Smooth muscle cell (in vitro differentiated cells): Measurements from ENCODE around the gene SLC31A2. TPM values are rescaled to one million over a fixed set of nuclear protein-coding genes. Genes with fewer than 3 reads are reported as not detected.

Experiments
- DNase-seq: peaks from one replicate; lab custom pipeline; 2025; ENCODE audit not compliant: unreplicated experiment; lab: John Stamatoyannopoulos, UW
- H2AFZ ChIP-seq: fragments of 200-600 bp; sonication (generic); 2 replicates; pipeline ENCODE4 v1.6.0; 2016; ENCODE audit warnings: antibody characterized with exemption, low read depth, mild to moderate bottlenecking
- H3F3A ChIP-seq: fragments of 200-600 bp; sonication (generic); 2 replicates; pipeline ENCODE4 v1.6.0; 2017; ENCODE audit warnings: antibody characterized with exemption, low read depth
- H3K27ac ChIP-seq: fragments of 200-600 bp; sonication (generic); 2 replicates; pipeline ENCODE4 v1.5.1; 2016; ENCODE audit warnings: low read depth, mild to moderate bottlenecking
- H3K27me3 ChIP-seq: fragments of 200-600 bp; sonication (generic); 2 replicates; pipeline ENCODE4 v1.6.1; 2016; ENCODE audit warnings: low read depth, mild to moderate bottlenecking
- H3K36me3 ChIP-seq: fragments of 200-600 bp; sonication (generic); 2 replicates; pipeline ENCODE4 v1.5.1; 2016; ENCODE audit warnings: low read depth
- H3K4me1 ChIP-seq: fragments of 200-600 bp; sonication (generic); 2 replicates; pipeline ENCODE4 v1.5.1; 2016; ENCODE audit warnings: low read depth
- H3K4me2 ChIP-seq: fragments of 200-600 bp; sonication (generic); 2 replicates; pipeline ENCODE4 v1.6.0; 2016; ENCODE audit warnings: mild to moderate bottlenecking
- H3K4me3 ChIP-seq: fragments of 200-600 bp; sonication (generic); 2 replicates; pipeline ENCODE4 v1.5.1; 2016; ENCODE audit warnings: mild to moderate bottlenecking
- H3K79me2 ChIP-seq: fragments of 200-600 bp; sonication (generic); 2 replicates; pipeline ENCODE4 v1.6.0; 2016; ENCODE audit warnings: low read depth, mild to moderate bottlenecking
- H3K9ac ChIP-seq: fragments of 200-600 bp; sonication (generic); 2 replicates; pipeline ENCODE4 v1.6.0; 2016; ENCODE audit warnings: low read depth
- H3K9me3 ChIP-seq: fragments of 200-600 bp; sonication (generic); replicated peaks from 2 replicates; pipeline ENCODE4 v1.5.1; 2016; ENCODE audit warnings: low read depth
- H4K20me1 ChIP-seq: fragments of 200-600 bp; sonication (generic); 2 replicates; pipeline ENCODE4 v1.6.0; 2016; ENCODE audit warnings: low read depth
- WGBS: methylation state at CpG from one replicate; pipeline ENCODE4 v1.1.7; 2016; ENCODE audit warnings: low lambda C conversion rate; 5-methylcytosine and 5-hydroxymethylcytosine counted together
- polyA plus RNA-seq: library from polyadenylated mRNA; unstranded; fragments of >200 nt; fragmentation: Nextera tagmentation; extraction: Ambion mirVana; gene quantifications from 2 replicates; pipeline ENCODE4 v1.2.1, GENCODE V29; 2016
- total RNA-seq: library from RNA; depleted of rRNA; stranded (reverse); fragments of >200 nt; gene quantifications from 2 replicates; pipeline ENCODE4 v1.2.3, GENCODE V29; 2014
- TF ChIP-seq, protein P1 (sequence below): fragments of 200-600 bp; sonication (generic); IDR thresholded peaks from 2 replicates; pipeline ENCODE4 v1.5.1; 2017; ENCODE audit warnings: borderline replicate concordance, mild to moderate bottlenecking, antibody characterized with exemption; ENCODE audit not compliant: insufficient read depth, poor library complexity, severe bottlenecking

The SLC31A2 gene
- total and polyA plus RNA-seq, 2 experiments from 2014 or later: 4.8 to 9.1 TPM

- no peaks in the 10 kb centered on the region for H3K9me3 ChIP-seq
- H3K79me2 ChIP-seq: no peaks in the 10 kb centered on the region
- H3K36me3 ChIP-seq: peaks cover 4% of the 10 kb centered on the region
- no peaks in the 10 kb centered on the region for H3K4me1 ChIP-seq
- no peak for DNase-seq
- H3F3A ChIP-seq: peaks cover 7% of the 10 kb centered on the region
- H3K9ac ChIP-seq: no peak overlapping the region
- no peak overlapping the region for H3K4me2 ChIP-seq
- TF ChIP-seq, protein P1, sequence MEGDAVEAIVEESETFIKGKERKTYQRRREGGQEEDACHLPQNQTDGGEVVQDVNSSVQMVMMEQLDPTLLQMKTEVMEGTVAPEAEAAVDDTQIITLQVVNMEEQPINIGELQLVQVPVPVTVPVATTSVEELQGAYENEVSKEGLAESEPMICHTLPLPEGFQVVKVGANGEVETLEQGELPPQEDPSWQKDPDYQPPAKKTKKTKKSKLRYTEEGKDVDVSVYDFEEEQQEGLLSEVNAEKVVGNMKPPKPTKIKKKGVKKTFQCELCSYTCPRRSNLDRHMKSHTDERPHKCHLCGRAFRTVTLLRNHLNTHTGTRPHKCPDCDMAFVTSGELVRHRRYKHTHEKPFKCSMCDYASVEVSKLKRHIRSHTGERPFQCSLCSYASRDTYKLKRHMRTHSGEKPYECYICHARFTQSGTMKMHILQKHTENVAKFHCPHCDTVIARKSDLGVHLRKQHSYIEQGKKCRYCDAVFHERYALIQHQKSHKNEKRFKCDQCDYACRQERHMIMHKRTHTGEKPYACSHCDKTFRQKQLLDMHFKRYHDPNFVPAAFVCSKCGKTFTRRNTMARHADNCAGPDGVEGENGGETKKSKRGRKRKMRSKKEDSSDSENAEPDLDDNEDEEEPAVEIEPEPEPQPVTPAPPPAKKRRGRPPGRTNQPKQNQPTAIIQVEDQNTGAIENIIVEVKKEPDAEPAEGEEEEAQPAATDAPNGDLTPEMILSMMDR: no peak
- WGBS: 94% methylated on average over 1 of the region's 1 CpG
- peaks cover 11% of the 10 kb centered on the region for H4K20me1 ChIP-seq
- H3K4me3 ChIP-seq: no peak overlapping the region
- no peak overlapping the region for H3K27ac ChIP-seq
- H2AFZ ChIP-seq: no peak overlapping the region
- no peaks in the 10 kb centered on the region for H3K27me3 ChIP-seq
These were observed 6.1 kb downstream of the SLC31A2 start for GRCh38 chr9:113156880-113157279.

- 96% methylated on average over 5 of the region's 5 CpGs for WGBS
- Histone ChIP-seq H3K9me3 (no peaks in the 10 kb centered on the region), H3K27me3 (no peaks in the 10 kb centered on the region), H3F3A (peaks cover 7% of the 10 kb centered on the region), H2AFZ (no peak overlapping the region), H3K4me1 (no peaks in the 10 kb centered on the region), H3K79me2 (no peaks in the 10 kb centered on the region), H4K20me1 (peaks cover 9% of the 10 kb centered on the region), H3K36me3 (peaks cover 4% of the 10 kb centered on the region), H3K27ac (no peak overlapping the region), H3K9ac (no peak overlapping the region), H3K4me2 (no peak overlapping the region), H3K4me3 (no peak overlapping the region)
- no peak for DNase-seq
- TF ChIP-seq, protein P1: no peak
These were observed 7.6 kb downstream of the SLC31A2 start for GRCh38 chr9:113158446-113158845.

DNA sequence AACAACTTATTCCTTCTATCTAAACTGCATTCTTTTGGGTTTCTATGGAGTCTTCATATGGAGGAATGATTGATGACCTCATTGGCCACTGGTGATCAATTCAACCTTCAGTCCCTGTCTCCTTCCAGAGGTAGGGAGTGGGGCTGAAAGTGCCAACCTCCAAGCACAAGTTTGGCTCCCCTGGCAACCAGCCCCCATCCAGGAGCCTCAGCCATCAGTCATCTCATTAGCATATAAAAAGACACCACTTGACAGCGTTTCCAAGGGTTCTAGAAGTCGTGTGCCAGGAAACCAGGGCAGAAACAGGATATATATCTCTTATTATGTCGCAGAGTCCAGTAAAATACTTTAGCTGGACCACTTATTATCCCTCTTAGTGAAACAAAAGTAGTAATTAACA, 9.8 kb downstream of the SLC31A2 start:
- Histone ChIP-seq H3K27me3 (no peaks in the 10 kb centered on the region), H3K79me2 (no peaks in the 10 kb centered on the region), H3K9me3 (no peaks in the 10 kb centered on the region), H3K4me1 (no peaks in the 10 kb centered on the region), H3K9ac (no peak overlapping the region), H3K4me3 (no peak overlapping the region), H4K20me1 (no peaks in the 10 kb centered on the region), H2AFZ (no peak overlapping the region), H3K4me2 (no peak overlapping the region), H3K36me3 (peaks cover 4% of the 10 kb centered on the region), H3F3A (no peaks in the 10 kb centered on the region), H3K27ac (no peak overlapping the region)
- no peak for DNase-seq
- WGBS: 42% methylated on average over 3 of the region's 3 CpGs
- TF ChIP-seq, protein P1: no peak

- no peak for DNase-seq
- TF ChIP-seq, protein P1: no peak
- no peak overlapping the region for H3K9ac ChIP-seq
- H3K4me3 ChIP-seq: no peak overlapping the region
- no peaks in the 10 kb centered on the region for H3K27me3 ChIP-seq
- H4K20me1 ChIP-seq: no peaks in the 10 kb centered on the region
- WGBS: 64% methylated on average over 3 of the region's 3 CpGs
- H3K9me3 ChIP-seq: no peaks in the 10 kb centered on the region
- H3K36me3 ChIP-seq: peaks cover 4% of the 10 kb centered on the region
- H3K79me2 ChIP-seq: no peaks in the 10 kb centered on the region
- no peak overlapping the region for H2AFZ ChIP-seq
- H3K27ac ChIP-seq: no peak overlapping the region
- no peaks in the 10 kb centered on the region for H3K4me1 ChIP-seq
- no peak overlapping the region for H3K4me2 ChIP-seq
- no peaks in the 10 kb centered on the region for H3F3A ChIP-seq
These were observed 12.2 kb downstream of the SLC31A2 start for GRCh38 chr9:113163001-113163400.
